ENCODE measurements around the gene TACO1.

TACO1 gene

DNA sequence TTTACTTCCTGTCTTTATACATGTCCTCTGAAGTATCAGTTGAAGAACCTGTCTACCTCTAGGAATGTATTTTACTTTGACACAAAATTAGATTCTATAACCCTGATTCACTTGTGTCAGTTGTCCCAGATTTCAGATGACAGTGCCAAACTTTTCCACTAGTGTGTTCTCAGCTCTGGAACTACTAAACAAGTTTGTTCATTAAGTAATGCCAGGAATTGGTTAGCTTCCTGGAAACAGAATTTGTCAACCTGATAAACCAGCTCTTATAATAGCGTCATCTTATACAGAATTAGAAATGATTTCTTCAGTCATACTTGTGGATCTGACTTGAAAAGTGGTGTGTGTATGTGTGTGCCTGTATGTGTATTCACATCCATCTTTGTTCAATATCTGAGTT, 28.9 kb downstream of the TACO1 start:
- H3K27ac ChIP-seq (ENCODE audit: extremely low read depth, low read depth, low read length), result no peak overlapping the region
- H3K4me1 ChIP-seq (ENCODE audit: control insufficient read depth, insufficient read depth, low read length), result peaks cover 13% of the 10 kb centered on the region
- ChIA-PET CTCF (interaction anchor here (0.6 to 0.7 kb wide), 2 partner anchors 17 to 204 kb away, joined by 3 read pairs; no protein-coding TSS in a partner anchor), POLR2A (interaction anchor here (0.6 to 1.4 kb wide), 2 partner anchors 8 to 18 kb away, joined by 3 to 6 read pairs; partner anchors contain the start of gene MAP3K3)
- H3K36me3 ChIP-seq (ENCODE audit: control insufficient read depth in 2 of 2, insufficient read depth in 1 of 2, low read length in 2 of 2), result peaks cover 0 to 19% of the 10 kb centered on the region in 2 experiments
- no peak for TF ChIP-seq ZNF19 (tag by site-specific recombination; IDR thresholded peaks at IDR 0.05; ENCODE audit: low read depth)
- peak; percentile 58; the same call in 1 of the 2 replicates for TF ChIP-seq ZNF10 (tag by site-specific recombination; IDR thresholded peaks at IDR 0.05)
- no peaks in the 10 kb centered on the region for H3K9me3 ChIP-seq (ENCODE audit: control insufficient read depth, insufficient read depth, low read depth, low read length)
- H3K4me3 ChIP-seq (ENCODE audit: low read depth, low read length), result no peak overlapping the region

DNA sequence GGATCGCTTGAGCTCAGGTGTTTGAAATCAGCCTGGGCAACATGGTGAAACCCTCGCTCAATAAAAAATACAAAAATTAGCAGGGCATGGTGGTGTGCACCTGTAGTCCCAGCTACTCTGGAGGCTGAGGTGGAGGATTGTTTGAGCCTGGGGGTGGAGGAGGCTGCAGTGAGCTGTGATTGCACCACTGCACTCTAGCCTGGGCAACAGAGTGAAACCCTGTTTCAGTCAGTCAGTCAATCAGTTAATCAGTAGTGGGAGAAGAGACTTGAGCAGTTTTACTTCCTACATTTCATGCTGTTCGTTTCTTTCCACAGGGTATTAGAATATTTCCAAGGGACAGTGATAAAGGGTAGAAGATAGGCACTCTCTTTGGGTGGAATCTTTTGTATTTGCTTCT, 30.4 kb downstream of the TACO1 start:
- no peak for TF ChIP-seq FEZF1 (tag by site-specific recombination; IDR thresholded peaks at IDR 0.05)
- TF ChIP-seq ZNF354C (tag by site-specific recombination; IDR thresholded peaks at IDR 0.05; ENCODE audit: borderline replicate concordance, low read depth), result no peak
- no peak for TF ChIP-seq ZNF670 (tag by site-specific recombination; IDR thresholded peaks at IDR 0.05; ENCODE audit: low read depth)
- no peak for TF ChIP-seq ZNF174 (tag by site-specific recombination; IDR thresholded peaks at IDR 0.05)
- no peak for TF ChIP-seq ZNF112 (tag by site-specific recombination; IDR thresholded peaks at IDR 0.05)
- no peak for TF ChIP-seq ZNF214 (tag by site-specific recombination; IDR thresholded peaks at IDR 0.05; ENCODE audit: borderline replicate concordance)
- TF ChIP-seq ZNF37A (tag by site-specific recombination; IDR thresholded peaks at IDR 0.05), result no peak
- TF ChIP-seq YY1 (tag by site-specific recombination; IDR thresholded peaks at IDR 0.05), result no peak
- no peak for TF ChIP-seq PRDM2 (tag by site-specific recombination; IDR thresholded peaks at IDR 0.05; ENCODE audit: borderline replicate concordance)
- no peak for TF ChIP-seq ZNF473 (tag by site-specific recombination; IDR thresholded peaks at IDR 0.05)
- no peak for TF ChIP-seq ZNF423 (tag by site-specific recombination; IDR thresholded peaks at IDR 0.05)
- Histone ChIP-seq H3K36me3 (ENCODE audit: control insufficient read depth in 2 of 2, insufficient read depth in 1 of 2, low read length in 2 of 2) (peaks cover 10 to 34% of the 10 kb centered on the region in 2 experiments), H3K27ac (ENCODE audit: extremely low read depth, low read depth, low read length) (no peak overlapping the region), H3K9me3 (ENCODE audit: control insufficient read depth, insufficient read depth, low read depth, low read length) (no peaks in the 10 kb centered on the region), H3K4me3 (ENCODE audit: low read depth, low read length) (no peak overlapping the region), H3K4me1 (ENCODE audit: control insufficient read depth, insufficient read depth, low read length) (peaks cover 10% of the 10 kb centered on the region)
- POLR2A ChIA-PET, result interaction anchor here (0.7 to 1.4 kb wide), 2 partner anchors 9 kb away, joined by 4 to 6 read pairs; partner anchors contain the start of gene MAP3K3
- CTCF ChIA-PET, result interaction anchor here (1.4 kb wide), 1 partner anchor 19 kb away, joined by 3 read pairs; no protein-coding TSS in a partner anchor

DNA sequence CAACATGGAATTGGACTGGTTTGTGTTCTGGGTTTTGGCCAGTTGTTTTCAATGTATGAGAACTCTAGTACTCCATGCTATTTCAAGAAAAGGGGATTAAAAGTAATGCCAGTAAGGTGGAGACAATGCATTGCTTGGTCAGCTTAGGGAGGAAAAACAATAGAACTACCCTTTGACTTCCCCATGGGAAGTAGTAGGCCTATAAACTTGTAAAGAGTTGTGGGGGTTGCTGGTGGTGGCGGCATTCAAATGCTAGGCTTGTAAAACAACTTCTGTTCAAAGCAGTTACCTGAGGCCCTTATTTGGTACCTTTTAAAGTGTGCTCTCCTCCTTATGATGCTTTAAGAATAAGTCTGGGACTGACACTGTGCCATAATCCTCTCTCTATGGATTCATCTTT, 30.9 kb downstream of the TACO1 start:
- H3K4me3 ChIP-seq (ENCODE audit: low read depth, low read length), result no peak overlapping the region
- POLR2A ChIA-PET, result interaction anchor here (0.7 kb wide), 1 partner anchor 10 kb away, joined by 4 read pairs; the partner anchor contains the start of gene MAP3K3
- TF ChIP-seq MZF1 (tag by site-specific recombination; IDR thresholded peaks at IDR 0.05; ENCODE audit: borderline replicate concordance) (peak; percentile 49; the same call in 1 of the 2 replicates), IKZF3 (tag by site-specific recombination; IDR thresholded peaks at IDR 0.05) (no peak), ZNF600 (tag by site-specific recombination; IDR thresholded peaks at IDR 0.05) (no peak), ZNF114 (tag by site-specific recombination; IDR thresholded peaks at IDR 0.05) (no peak), ZSCAN4 (tag by site-specific recombination; IDR thresholded peaks at IDR 0.05) (no peak)
- TF ChIP-seq, protein P1, sequence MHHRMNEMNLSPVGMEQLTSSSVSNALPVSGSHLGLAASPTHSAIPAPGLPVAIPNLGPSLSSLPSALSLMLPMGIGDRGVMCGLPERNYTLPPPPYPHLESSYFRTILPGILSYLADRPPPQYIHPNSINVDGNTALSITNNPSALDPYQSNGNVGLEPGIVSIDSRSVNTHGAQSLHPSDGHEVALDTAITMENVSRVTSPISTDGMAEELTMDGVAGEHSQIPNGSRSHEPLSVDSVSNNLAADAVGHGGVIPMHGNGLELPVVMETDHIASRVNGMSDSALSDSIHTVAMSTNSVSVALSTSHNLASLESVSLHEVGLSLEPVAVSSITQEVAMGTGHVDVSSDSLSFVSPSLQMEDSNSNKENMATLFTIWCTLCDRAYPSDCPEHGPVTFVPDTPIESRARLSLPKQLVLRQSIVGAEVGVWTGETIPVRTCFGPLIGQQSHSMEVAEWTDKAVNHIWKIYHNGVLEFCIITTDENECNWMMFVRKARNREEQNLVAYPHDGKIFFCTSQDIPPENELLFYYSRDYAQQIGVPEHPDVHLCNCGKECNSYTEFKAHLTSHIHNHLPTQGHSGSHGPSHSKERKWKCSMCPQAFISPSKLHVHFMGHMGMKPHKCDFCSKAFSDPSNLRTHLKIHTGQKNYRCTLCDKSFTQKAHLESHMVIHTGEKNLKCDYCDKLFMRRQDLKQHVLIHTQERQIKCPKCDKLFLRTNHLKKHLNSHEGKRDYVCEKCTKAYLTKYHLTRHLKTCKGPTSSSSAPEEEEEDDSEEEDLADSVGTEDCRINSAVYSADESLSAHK (tag by site-specific recombination; IDR thresholded peaks at IDR 0.05), result no peak
- peaks cover 6% of the 10 kb centered on the region for H3K4me1 ChIP-seq (ENCODE audit: control insufficient read depth, insufficient read depth, low read length)
- no peak overlapping the region for H3K27ac ChIP-seq (ENCODE audit: extremely low read depth, low read depth, low read length)
- no peaks in the 10 kb centered on the region for H3K9me3 ChIP-seq (ENCODE audit: control insufficient read depth, insufficient read depth, low read depth, low read length)
- CTCF ChIA-PET, result interaction anchor here (1.4 kb wide), 1 partner anchor 19 kb away, joined by 3 read pairs; no protein-coding TSS in a partner anchor
- H3K36me3 ChIP-seq (ENCODE audit: control insufficient read depth in 2 of 2, insufficient read depth in 1 of 2, low read length in 2 of 2), result peaks cover 10 to 39% of the 10 kb centered on the region in 2 experiments
